SK-N-DZ (cell line): ENCODE results near the gene CDYL.

ENCODE experiments used
- DNase-seq: peaks from one replicate; pipeline ENCODE4 v3.0.0-alpha.2; 2015; ENCODE audit warnings: low spot score

CDYL gene

DNA sequence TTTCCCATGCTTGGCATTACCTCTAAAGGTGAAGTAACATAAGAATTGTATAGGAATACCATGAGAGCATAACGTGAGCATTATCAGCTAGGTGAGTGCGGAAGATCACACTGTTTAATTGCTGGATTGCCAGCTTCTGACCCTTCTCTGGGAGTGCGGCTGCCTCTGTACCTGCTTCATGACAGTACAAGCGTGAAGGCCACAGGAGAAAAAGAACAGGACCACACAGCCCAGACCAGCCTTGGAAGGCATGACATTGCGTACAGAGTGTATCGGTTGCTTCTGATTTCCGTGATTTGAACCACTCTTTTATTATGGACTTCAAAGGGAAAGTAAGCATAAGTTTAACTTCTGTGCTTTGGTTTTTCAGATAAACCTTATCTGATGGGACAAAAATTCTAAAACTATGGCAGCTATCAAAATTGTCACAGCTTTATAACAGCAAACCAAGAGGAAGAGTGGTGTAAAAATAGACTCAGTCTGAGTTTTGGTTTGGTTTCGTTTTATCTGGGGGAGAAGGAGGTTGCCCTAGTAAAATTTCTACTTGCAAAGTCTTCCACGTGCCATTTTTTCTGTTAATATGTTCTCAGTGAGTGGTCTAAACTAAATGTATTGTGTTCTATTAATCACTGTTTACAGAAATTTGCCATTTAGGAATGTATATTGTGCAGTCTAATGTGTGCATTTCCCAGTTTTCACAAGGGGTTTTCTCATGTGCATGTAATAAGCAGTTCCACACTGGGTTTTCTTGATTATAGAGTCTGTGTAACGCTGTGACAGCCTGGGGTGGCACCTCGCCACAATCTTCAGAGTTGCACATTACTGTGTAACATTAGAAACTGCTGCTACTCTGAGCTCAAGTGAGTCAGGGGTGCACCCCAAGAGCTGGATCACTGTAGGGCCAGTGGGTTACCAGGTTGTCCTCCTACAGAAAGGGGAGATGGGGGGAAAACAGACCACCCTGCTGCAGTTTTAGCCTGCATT, 130.4 kb downstream of the CDYL start:
- DNase-seq: no peak

DNA sequence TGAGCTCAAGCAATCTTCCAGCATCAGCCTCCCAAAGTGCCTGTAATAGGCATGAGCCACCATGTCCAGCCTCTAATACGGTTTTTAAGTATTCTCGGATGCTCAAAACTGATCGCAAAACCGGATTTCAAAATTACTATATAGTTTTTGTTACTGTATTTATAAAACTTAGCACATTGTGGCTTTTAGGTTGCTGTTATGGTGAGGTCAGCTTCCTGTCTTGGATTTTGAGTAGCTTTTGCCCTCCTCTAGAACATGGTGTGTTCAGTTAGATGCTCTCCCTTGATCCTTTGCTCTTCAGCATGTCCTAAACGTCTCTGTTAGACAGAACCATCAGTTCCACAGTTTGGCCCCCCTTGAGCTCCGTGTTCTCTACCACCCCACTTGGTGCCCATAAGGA, 131.4 kb downstream of the CDYL start:
- DNase-seq: no peak

DNA sequence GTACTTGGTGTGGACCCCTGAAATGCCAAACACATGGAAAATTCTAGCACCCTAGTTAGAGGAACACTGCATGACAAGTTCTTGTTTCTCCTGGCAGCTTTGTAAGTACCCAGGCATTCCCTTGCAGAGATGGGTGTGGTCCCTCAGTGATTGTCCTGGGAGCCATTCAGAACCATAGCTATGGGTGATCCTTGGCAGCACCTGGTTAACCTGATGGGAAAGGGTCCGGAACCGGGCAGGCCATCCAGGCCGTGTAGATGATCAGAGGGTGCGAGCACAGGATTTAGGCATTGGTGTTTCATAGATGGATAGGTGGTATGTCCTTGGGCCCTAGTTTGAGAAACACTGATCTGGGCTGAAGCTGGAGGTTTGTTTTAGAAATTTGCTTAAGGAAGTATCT, 131.9 kb downstream of the CDYL start:
- no peak for DNase-seq

DNA sequence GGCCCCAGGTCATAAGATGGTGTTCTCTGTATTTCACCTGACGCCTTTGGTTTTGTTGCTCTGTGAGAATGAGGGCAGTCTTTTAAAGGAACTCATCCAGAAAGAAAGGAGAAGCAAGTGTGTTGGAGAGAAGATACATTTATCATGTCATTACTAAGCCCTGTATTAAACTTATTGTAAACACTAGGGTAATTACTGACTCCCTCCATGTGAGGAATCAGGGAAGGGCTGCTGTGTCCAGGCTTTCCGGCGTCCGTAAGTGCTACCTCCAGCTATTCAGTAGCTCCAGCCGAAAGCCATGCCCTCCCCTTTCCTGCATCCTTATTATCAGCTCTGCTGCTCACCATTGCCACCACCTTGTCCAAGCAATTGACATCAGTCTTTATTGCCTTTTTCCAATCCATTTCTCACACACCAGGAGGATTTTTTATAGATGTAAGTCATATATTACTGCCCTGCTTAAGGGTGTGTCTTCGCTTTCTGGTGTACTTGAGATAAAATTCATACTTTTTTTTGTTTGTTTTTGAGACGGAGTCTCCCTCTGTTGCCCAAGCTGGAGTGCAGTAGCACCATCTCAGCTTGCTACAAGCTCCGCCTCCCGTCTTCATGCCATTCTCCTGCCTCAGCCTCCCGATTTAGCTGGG, 133.0 kb downstream of the CDYL start:
- no peak for DNase-seq

DNA sequence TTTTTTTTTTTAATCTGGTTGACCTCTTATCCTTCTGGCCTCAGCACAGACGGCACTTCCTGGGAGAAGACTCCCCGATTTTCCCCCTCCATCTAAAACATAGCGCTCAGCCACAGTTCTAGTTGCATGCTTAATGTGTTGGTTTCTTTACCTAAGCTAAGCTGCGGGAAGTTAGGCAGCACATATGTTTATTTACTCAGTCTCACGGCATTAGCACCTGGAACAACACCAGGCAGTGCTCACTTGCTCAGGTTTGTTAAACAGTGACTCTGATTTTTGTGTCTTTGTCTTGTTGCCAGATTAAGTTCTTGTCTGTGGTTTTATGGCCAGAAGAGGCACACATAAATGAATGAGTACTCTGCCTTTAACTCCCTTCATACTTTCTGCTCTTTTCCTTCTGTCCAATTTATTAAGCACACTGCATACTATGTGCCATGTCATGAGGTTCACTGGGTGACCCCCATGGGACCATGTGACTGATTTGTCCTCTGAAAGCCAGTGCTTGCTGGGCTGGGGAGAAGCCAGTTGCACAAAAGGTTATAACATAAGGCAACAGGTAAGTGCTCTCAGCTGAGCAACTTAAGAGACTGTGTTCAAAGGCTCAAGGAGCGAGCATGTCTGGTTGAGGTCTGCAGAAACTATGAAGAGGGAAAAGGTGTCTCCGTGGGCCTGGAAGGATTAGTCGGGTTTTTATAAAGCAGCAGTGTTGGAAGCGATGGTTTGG, 134.0 kb downstream of the CDYL start:
- no peak for DNase-seq

DNA sequence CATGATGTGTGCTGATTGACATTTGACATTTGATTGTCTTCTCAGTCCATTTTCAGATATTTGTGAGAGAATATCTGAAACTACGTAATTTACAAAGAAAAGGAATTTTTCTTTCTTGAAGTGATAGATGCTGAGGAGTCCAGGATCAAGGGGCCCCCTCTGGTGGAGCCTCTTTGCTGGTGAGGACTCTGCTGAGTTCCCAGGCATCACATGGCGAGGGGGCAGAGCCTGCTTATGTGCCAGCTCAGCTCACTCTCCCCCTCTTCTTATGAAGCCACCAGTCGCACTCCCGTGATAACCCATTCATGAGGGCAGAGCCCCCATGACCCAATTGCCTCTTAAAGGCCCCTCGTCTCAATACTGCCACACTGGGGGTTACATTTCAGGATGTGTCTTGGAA, 136.4 kb downstream of the CDYL start:
- no peak for DNase-seq

DNA sequence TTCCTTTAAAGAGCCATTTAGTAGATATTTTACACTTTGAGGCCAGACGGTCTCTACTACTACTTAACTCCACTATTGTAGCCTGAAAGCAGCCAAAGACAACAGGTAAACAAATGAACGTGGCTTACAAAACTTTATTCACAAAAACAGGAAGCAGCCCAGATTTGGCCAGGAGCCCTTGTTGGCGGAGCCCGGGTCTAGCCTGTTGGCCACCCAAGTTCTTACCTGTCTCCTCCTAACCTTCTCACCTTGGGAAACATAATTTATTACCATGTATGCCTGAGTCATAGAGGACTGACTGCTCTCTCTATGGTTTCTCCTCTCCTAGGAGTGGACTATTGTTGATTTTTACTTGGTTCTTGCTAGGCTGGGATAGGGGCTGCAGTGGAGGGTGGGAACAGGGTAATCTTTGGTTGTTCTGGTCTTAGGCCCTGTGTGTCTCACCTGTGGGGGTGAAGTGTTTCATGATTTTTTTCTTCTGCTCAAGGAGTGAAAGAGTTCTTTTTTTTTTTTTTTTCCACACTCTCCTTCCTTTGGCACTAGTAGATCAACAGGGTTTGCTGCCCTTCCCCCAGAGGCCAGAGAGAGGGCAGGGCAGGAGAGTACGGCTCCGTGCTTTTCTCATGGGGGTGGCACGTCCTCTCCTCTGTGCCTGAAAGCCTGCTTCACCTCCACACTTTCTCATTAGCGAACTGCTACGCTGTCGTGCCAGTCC, 137.7 kb downstream of the CDYL start:
- DNase-seq: no peak

DNA sequence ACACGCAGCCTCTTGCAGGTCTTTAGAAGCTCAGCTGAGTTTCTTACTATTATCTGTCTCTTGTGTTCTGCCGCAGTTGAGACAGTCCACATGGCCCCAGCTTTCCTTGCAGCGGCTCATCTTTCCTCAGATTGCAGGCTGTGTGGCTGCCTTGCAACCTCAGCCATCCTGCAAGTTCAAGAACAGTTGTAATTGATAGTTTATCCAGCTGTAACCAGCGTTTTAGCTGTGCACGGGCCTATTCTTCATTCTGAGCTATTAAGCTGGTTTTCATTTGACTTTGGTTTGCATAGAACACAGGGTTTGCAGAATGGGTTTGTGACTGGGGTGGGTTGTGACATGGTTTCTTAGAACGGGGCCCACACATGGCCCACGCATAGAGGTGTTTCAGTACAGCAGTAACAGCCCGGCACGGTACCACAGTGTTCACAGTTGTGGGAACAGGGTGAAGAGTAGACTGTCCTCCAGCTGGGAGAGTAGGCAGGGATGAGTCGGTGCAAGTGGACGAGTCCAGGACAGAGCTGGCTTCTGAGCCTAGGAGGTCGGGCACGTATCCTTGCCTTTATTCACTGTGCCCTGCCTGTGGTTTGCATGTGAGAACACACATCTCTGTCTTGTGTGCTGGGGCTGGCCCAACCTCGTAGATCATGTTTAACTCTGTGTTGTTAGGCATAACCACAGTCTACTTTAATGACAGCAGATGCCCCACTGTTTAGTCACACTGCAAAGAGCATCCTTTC, 138.4 kb downstream of the CDYL start:
- no peak for DNase-seq

DNA sequence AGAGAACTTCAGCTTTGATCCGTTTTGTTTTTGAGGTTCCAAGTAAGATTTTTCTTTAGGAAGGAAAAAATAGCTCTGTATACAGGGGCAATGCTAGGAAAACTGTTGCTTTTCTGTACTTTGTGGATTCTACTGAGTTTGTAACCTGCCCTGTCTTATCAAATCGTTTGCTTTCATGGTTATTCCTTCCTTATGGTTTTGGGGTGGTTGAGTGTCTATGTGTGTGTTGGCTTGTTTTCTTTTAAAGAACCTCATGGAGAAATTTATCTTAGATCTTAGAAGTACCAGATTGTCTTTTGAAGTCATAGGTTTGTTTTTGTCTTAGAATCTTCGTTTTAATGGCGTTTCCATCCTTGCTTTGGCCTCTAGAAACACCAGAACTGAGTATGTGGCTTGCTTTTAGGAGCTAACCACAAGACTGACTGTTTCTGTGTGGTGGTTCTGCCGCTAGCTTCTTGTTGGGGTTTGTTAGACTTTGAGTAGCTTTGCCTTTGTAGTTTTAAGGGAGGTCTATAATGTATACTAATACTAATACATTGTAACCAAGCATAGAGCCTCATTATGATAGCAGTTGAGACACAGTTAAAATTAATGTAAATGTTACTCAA, 140.9 kb downstream of the CDYL start:
- no peak for DNase-seq

DNA sequence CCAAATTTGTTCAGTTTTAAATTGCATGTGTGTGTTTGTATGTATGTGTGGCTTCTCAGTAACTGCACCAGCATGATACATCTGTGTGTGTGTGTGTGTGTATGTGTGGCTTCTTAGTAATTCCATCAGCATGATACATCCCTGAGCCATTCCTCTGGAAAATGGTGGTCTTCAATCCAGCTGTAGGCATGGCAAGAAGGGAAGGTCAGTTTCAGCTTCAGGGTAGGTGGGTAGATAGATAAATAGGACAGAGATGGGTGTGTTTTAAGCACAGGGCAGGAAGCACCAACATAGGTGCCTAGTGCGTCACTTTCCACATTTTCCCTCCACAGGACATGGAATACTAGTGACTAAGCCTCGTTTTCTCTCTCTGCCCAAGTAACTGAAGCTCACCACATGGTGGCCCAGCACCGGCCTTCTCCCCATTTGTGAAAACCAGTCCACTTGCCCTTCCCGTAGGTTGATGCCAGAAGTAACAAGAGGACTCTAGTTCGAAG, 144.8 kb downstream of the CDYL start:
- DNase-seq: no peak

DNA sequence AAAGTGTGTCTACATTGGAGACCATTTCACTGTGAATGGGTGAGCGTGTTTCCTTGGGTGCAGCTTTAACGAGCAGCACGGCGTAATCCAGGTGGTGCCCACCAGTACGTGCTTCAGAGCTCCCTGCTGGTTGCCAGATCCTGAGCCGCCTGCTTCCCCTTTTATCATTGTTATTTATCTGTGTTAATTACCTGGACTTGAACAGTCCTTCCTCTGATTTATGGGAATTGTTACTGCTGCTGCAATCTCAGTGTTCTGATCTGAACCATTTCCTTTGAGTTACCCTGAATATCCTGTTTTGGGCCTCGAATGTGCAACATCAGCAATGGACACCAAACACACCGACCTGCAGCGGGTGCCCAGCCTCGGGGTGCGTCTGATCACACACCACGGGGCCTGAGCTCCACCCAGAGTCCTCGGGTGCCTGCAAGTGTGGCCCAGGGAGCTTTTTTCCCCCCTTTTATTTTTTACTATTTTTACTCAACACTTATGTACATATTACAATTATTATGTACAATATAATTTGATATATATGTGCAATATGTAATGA, 146.4 kb downstream of the CDYL start:
- peak; percentile 75 for DNase-seq

DNA sequence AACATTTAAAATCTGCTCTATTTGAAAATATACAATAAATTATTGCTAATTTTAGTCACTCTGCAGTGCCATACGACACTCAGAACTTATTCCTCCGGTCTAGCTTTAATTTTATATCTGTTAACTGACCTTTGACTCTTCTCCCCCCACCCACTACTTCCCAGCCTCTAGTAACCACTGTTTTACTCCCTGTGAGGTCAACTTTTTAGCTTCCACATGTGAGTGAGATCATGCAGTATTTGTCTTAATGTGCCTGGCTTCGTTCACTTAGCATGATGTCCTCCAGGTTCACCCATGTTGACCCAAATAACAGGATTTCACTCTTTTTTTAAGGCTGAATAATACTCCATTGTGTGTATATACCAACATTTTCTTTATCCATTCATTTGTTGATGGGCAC, 146.9 kb downstream of the CDYL start:
- DNase-seq: no peak

DNA sequence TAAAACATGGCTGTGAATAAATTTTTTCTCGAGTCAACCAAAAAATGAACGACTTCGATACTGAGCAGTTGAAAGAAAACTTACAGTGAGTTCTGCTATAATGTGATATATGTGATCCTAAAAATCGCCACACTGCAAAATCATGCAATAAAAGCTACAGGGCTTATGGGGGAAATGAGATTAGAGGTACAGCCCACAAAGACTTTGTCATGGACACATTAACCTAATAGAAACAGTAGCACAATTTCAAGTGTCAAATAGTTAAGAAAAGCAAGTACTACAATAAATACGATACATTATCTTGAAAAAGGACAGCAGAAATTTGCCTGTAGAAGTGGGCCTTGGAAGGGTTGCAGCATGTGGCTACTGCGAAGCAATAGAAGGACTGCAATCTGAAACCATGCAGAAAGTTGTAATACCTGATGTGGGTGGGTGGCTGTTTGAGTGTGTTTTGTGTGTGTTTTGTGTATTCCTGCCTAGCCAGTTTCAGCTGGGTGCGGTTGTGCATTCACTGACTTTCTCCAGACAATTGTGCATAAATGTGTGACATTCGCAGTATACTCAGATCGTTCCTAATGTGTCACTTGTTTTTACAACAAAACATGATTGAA, 148.6 kb downstream of the CDYL start:
- no peak for DNase-seq

DNA sequence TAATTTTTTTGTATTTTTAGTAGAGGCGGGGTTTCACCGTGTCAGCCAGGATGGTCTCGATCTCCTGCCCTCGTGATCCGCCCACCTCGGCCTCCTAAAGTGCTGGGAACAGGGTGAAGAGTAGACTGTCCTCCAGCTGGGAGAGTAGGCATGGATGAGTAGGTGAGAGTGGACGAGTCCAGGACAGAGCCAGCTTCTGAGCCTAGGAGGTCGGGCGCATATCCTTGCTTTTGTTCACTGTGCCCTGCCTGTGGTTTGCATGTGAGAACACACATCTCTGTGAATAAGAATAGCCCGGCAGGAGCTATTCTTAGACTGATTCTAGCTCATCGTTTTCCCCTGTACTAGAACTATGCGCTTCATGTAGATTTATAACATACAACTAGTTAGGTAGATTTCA, 149.4 kb downstream of the CDYL start:
- no peak for DNase-seq

DNA sequence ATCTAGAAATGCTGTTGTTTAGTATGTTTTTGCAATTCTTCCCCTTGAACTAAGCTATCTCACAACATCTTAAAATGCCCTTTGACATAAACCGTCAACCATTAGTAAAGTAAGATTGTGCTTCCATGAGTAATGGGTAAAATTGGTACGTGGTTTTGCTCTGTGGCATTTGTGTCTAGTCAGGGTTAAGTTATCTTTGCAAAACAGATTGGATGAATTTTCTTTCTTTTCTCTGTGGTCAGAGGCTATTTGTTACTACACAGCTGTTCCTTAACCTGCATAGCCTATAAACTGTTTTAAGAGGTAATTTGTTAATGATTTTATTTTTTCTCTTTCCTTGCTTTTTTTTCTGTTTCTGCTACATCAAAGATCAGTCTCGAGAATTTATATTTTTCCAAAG, 152.2 kb downstream of the CDYL start:
- DNase-seq: no peak

DNA sequence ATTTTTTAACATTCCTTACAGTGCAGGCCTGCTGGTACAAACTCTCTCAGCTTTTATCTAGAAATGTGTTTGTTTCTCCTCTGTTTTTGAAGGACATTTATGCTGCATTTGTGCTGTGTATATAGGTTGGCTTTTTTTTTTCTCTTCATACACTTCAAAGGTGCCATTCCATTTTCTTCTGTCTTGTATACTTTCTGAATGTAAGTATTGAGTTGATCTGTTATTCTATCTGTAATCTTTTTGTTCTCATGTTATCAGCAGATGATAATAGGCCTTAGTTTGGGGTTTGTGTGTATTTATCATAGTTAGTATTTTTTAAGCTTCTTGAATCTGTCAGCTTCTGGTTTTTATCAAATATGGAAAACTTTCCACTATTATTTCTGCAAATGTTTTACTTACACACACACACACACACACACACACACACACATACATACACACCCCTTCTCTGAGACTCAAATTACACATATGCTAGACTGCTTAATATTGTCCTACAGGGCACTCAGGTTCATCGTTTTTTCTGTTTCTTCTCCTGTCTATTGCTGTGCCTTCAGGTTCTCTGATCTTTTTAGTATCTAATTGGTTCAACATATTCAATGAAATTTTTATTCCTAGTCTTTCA, 153.0 kb downstream of the CDYL start:
- DNase-seq: no peak

DNA sequence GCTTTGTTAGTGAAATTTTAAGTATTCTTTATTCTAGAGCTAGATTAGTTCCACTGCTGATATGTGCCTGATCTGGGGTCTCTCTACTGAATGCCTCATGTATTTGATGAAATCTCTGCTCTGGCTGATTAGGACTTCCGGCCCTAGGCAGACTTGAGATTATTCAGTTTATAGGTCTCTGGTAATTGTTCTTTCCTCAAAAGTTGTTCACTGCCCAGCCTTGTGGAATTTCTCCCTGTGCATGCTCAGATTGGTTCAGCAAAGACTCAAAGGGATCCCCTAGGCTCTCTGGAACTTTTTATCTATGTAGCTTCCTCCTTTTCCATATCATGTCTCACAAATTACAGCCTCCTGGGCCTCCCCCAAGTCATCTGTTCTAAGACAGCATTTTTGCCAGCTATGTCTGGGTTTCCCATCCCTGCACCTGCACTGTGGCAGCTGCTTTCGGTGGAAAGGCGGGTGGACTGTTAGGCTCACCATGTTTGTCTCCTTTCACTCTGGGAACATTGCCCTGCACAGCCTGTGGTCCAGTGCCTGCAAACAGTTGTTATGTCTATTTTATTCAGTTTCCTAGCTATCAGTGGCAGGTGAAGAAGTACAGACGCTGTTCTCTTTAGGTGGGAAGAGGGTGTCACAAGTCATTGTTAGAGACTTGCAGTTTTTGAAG, 154.0 kb downstream of the CDYL start:
- no peak for DNase-seq

DNA sequence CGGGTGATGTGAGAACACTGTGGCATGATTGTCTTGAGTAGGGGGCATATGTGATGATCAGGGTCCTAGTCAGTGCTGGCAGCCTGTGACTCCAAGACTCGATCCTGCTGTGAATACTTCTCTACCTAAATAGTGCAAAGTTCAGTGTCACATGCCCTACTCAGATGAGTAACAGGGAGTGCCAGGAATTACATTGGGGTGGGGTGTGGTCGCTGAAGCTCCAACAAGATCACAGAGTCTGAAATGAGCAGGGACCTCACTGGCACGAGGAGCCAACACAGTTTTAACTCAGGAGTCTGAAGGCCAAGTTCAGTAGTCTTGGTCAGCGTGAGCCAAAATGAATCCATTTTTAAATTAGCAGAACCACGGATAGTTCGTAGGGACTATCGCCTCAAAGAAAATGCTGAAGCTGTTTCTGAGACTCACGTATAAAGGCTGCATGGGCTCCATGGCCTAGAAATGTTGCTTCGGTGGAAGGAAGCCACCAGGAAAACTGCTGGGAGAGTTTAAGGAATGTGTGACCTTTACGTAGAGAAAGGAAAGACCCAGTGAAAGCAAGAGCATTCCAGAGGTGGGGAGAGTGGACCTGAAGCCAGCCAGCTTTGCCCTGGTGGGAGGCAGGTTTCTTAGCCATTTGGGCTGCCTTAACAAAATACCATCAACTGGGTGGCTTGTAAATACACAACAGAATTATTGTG, 155.5 kb downstream of the CDYL start:
- DNase-seq: no peak
